Cardiac septum (tissue), 1 donor: ENCODE results near the gene MYBBP1A. TPM values are rescaled to one million over a fixed set of nuclear protein-coding genes. Genes with fewer than 3 reads are reported as not detected.
"Not testable (repeated sequence)": the region's sequence is repeated elsewhere in the genome, so short reads cannot be mapped to it uniquely, and the experiment has no call there.

Experiments
- DNase-seq: peaks from one replicate; pipeline ENCODE4 v3.0.0-alpha.2; 2020; ENCODE audit warnings: low spot score
- intact Hi-C: fragments of 100-400 bp; cut with DNase I; formaldehyde crosslinking; loops from one replicate; pipeline ENCODE4 v1.14.0; 2022
- total RNA-seq: library from RNA; stranded (reverse); fragmentation: NEBNext Ultra II Directional; extraction: Animal tissue kit (Norgen Biotek cat#: 25700); gene quantifications from one replicate; pipeline ENCODE4 v1.2.1, GENCODE V29; 2021
- donor health status: DM: no; HTN: no; CAD: no.

The MYBBP1A gene
- total RNA-seq, 1 donor from 2014 or later: 26.1 TPM

GRCh38 chr17:4592240-4593005 is 37.2 kb upstream of the MYBBP1A start:
- no peak for DNase-seq

GRCh38 chr17:4591529-4591928 is 36.3 kb upstream of the MYBBP1A start:
- intact Hi-C loops: no loop called here

More at GRCh38 chr17:4592240-4593005, 37.2 kb upstream of the MYBBP1A start:
- intact Hi-C loops: no loop called here

DNA sequence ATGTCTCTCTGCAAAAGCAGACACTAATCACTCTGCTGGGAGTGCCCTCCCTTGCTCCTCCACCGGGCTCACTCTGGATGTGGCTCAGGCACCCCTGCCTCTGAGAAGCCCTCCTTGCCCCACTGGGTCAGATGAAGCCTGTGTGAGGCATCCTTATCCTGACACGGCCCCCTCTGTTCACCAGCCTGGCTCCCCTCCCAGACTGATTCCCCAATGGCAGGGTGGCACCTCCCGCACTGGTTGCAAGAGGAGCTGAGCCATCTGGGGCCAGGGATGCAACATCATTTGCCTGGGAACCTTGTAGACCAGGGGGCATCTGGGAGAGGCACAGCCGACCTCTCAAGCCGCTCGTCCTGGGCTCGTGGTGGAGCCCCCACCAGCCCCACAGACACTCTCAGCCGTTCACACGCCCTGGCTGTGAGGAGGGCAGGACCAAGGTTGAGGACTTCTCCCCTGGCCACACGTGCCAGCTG is 35.8 kb upstream of the MYBBP1A start:
- intact Hi-C loops: no loop called here
- DNase-seq: no peak

More at GRCh38 chr17:4591529-4591928, 36.3 kb upstream of the MYBBP1A start:
- no peak for DNase-seq

DNA sequence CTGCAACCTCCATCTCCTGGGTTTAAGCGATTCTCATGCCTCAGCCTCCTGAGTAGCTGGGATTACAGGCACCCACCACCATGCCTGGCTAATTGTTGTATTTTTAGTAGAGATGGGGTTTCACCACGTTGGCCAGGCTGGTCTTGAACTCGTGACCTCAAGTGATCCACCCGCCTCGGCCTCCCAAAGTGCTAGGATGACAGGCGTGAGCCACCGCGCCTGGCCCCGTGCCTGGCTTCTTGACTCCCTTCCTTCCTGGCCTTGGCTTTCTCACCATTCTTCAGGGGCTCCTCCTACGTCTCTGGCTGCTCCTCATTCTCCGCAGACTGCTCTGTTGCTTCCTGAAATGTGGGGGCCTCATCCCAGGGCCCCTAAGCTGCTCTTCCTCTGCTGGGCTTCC is 34.9 kb upstream of the MYBBP1A start:
- intact Hi-C loops, DNase-seq: not testable (repeated sequence)

- DNase-seq: no peak
Observed at GRCh38 chr17:4588898-4589625, 33.9 kb upstream of the MYBBP1A start.

GRCh38 chr17:4588391-4588790 is 33.2 kb upstream of the MYBBP1A start:
- intact Hi-C loops: no loop called here

More at GRCh38 chr17:4588898-4589625, 33.9 kb upstream of the MYBBP1A start:
- intact Hi-C loops: no loop called here

GRCh38 chr17:4587803-4588202 is 32.6 kb upstream of the MYBBP1A start:
- intact Hi-C loops: no loop called here
- no peak for DNase-seq

More at GRCh38 chr17:4588391-4588790, 33.2 kb upstream of the MYBBP1A start:
- DNase-seq: no peak

GRCh38 chr17:4587195-4587594 is 32.0 kb upstream of the MYBBP1A start:
- no peak for DNase-seq
- intact Hi-C loops: no loop called here

- DNase-seq: no peak
- intact Hi-C loops: no loop called here
Observed at GRCh38 chr17:4586043-4586442, 30.9 kb upstream of the MYBBP1A start.

GRCh38 chr17:4585638-4585994 is 30.4 kb upstream of the MYBBP1A start:
- DNase-seq: no peak
- intact Hi-C loops: no loop called here

DNA sequence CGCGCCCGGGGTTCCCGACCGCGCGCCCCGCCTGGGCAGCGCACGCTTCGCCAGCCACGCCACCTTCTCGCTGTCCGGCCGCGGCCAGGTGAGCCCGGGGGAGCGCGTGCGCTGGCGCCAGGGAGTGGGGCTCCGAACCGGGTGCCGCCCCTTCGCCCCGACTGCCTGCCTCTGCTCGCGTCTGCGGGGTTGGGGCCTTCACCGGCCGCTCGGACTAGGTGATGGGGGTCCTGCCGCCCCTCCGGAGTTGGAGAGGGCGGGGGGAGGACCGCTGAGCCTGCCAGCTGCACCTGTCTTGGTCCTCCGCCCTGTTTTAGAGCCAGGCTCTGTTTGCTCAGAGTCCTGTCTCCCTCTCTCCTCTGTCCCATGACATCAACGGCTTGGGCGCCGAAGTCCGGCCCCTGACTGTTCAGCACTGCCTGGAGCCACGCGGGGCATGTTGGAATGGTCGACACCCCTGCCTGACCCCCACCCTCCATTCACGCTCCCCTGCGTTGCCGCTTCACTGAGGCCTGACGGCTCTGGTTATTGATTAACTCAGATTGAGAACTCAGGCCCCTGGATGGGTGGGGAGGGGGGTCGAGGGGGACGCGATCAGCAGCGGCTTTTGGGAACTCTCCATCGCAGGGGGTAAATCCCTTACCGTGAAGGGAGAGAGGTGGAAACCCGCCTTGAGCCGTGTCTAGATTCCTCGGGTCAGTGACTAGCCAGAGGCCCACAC is 29.9 kb upstream of the MYBBP1A start:
- DNase-seq: no peak
- intact Hi-C loops: no loop called here

DNA sequence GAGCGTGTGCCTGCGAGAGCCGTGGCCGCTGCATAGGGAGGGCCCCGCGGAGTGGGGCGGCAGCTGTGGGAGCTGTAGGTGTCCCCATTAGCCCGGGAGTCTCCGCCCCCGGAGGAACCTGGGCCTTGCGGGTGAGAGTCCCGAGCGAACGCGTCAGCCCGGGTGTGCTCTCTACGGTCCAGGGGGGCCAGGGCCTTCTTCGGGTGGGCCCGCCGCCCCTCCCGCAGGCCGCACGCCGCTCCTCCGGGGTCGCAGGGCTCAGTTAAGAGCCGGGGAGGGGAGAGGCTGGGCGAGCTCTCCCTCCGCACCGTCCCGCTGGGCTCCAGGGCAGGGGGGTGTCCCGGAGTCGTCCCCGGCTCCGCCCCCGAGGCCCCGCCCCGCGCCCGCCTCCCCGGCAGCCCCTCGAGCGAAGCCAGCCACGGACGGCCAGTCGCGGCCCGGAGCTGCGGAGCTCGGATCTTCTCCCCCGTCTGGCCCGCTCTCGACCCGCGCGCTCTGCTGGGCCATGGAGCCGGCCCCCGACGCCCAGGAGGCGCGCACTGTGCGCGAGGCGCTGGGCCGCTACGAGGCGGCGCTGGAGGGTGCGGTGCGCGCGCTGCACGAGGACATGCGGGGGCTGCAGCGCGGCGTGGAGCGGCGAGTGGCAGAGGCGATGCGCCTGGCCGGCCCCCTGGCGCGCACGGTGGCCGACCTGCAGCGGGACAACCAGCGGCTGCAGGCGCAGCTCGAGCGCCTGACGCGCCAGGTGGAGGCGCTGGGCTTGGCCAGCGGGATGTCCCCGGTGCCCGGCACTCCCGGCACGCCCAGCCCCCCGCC is 29.1 kb upstream of the MYBBP1A start, which contains the start of gene SMTNL2:
SMTNL2 (plus strand) TSS at position 429 of the 816 bp plus-strand sequence; CDS start at position 506, 77 bp downstream.
- intact Hi-C loops: no loop called here
- no peak for DNase-seq

DNA sequence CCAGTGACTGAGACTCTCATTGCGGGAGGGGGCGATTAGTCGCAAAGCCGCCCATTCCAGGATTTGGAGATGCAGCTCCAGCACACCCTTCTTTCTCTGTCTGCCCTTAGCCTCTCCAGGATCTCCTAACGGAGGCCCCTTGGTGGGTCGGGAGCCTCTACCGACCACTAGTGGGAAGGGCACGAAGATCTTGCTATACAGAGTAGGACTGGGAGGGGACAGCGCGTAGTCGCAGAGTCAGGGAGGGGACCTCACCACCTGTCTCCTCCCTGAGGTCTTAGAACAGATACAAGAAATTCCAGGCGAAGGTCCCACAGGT is 28.6 kb upstream of the MYBBP1A start:
- intact Hi-C loops: no loop called here
- no peak for DNase-seq

DNA sequence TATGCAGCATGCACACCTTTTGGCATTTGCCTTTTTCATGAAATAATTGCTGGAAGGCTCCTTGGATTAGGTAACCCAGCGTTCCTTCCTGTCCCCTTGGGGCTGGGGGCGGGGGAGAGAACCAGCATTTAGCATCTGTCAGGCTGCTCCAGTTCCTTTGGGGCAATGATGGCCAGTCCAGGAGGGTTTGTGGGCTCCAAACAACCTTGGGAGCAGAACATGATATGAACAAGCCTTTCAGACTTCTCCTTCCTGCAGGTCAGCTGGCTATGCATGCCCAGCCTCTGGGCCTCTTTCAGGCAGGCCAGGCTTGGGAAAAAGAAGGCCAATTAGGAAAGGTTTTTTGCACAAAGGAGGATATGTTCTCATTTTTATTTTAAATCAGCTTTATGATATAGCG is 28.0 kb upstream of the MYBBP1A start:
- intact Hi-C loops: no loop called here
- DNase-seq: no peak

DNA sequence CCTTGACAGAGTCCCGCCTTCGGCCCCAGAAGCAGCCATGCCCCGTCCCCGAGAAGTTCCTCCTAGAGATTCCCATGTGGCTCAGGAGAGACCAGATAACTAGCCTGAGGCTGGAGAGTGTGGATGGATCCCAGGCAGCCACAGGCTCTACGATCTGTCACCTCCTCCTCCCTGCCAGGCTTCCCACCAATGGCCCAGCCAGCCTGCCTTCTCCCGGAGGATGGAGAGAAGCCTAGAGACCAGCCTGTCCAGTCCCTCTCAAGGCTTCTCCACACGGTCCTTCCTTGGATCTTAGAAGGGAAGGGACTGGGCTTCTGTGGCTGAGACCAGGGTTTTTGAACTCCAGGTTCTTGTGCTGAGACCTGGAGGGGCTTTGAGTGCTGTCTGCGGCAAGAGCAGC is 27.5 kb upstream of the MYBBP1A start:
- intact Hi-C loops: no loop called here
- DNase-seq: no peak

- DNase-seq: no peak
- intact Hi-C loops: no loop called here
Observed at GRCh38 chr17:4582101-4582501, 26.9 kb upstream of the MYBBP1A start.

DNA sequence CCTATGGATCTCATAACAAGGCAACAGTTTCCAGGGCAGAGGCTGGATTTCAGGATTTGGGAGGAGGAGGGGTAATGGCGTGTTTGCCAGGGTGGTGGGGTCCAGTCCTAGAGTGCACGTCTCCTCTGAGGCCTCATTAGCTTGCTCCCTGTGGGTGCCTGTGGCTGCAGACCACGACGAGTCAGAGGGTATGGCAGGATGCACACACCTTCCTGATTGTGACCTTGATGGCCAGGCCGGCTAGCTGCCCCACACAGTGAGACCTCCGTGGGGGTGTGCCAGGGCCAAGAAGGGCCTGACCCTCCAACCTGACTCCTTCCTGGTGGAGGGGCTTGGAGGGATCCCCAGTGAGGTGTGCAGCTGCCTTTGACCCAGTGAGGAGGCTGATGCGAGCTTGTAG is 25.1 kb upstream of the MYBBP1A start:
- DNase-seq: no peak
- intact Hi-C loops: no loop called here

DNA sequence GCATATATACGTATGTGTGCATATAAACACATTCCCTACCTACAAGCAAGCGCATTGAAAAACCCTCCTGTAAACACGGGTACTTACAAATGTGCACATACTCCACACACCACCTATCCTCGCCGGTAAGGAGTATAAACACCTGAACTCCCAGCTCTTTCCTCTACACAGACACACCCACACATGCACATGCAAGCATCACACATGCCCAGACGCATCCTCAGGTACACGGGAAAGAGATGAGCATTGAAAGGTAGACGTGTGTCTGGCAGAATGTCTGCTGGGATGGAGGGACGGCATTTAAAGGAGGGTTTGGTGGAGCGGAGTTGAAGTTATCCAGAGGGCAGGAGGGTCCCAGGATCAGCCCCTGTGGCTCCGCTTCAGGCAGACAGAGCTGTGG is 24.5 kb upstream of the MYBBP1A start:
- intact Hi-C loops: no loop called here
- DNase-seq: no peak

DNA sequence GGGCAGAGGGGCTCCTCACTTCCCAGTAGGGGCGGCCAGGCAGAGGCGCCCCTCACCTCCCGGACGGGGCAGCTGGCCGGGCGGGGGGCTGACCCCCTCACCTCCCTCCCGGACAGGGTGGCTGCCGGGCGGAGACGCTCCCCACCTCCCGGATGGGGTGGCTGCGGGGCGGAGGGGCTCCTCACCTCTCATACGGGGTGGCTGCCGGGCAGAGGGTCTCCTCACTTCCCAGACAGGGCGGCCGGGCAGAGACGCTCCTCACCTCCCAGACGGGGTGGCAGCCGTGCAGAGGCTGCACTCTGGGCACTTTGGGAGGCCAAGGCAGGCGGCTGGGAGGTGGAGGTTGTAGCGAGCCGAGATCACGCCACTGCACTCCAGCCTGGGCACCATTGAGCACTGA is 23.2 kb upstream of the MYBBP1A start:
- intact Hi-C loops, DNase-seq: not testable (repeated sequence)
